Activated CD8-positive, alpha-beta memory T cell treated with anti-CD3 and anti-CD28 coated beads for 1 hour (primary cell): Measurements from ENCODE around the gene KRTAP29-1.
"Not testable (repeated sequence)": the region's sequence is repeated elsewhere in the genome, so short reads cannot be mapped to it uniquely, and the experiment has no call there.

ENCODE experiments used
- DNase-seq, 2 donors: peaks; one replicate each; pipeline ENCODE4 v3.0.0-alpha.2; 2020; ENCODE audit warnings: low read depth in 1 of 2; ENCODE audit errors: extremely low read depth in 1 of 2

Gene KRTAP29-1

GRCh38 chr17:41301204-41301790 is 1.4 kb downstream of the KRTAP29-1 start:
- no peak for DNase-seq

- no peak for DNase-seq
Observed at GRCh38 chr17:41298458-41299135, 4.1 kb downstream of the KRTAP29-1 start.

- no peak for DNase-seq
Observed at GRCh38 chr17:41296846-41297245, 5.8 kb downstream of the KRTAP29-1 start.

DNA sequence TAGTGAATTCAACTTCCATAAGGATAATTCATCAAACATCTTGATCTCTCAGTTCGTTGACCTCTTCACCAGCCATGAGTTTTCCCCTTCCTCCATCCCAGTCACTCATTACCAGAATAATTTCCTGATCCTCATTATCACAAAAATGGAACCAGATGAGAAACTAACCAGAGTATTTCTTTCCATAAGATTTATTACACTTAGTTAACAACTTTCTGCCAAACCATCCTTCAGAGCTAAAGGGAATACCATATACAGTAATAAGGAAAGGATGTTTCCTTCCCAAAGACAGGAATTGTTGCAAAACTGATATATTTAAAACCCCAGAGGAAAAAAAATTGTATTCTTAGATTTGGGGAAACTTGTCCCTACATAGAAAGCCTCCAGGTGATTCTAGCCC is 8.6 kb downstream of the KRTAP29-1 start:
- DNase-seq, result no peak

DNA sequence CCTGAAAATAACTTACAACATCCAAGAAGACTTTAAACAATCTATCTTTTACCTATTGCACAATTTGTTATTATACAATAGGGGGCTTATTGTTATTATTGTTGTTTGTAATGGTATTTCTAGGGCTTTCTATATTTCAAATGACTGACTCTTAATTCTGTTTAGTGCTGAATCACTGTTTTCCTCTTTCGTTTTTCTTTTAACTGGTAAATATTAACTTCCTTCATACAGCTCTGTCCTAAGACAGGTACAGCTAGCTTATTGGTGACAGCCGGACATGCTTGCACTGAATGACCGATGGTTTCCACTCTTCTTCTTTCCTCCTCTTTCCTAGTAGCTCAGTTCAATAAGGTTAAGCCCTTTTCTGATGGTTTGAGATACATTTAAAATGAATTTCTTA is 15.6 kb downstream of the KRTAP29-1 start:
- no peak for DNase-seq

DNA sequence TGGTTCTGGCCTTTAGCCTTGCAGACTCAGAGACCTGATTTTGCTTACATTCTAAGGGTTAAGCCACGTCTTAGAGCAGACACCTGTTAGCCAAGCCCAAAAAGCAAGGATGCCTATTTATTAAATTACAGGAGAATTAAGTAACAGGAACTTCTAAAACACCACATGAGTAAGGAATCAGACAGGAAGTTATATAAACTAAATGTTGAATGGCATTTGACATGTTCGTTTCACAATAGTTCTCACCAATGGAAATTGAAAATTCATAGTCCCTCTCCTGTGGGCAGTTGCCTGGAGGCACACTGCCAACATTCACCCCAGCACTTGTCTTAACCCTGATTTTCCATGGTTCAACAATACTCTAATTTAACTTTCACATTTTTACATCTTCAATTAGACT is 18.1 kb downstream of the KRTAP29-1 start:
- no peak for DNase-seq

DNA sequence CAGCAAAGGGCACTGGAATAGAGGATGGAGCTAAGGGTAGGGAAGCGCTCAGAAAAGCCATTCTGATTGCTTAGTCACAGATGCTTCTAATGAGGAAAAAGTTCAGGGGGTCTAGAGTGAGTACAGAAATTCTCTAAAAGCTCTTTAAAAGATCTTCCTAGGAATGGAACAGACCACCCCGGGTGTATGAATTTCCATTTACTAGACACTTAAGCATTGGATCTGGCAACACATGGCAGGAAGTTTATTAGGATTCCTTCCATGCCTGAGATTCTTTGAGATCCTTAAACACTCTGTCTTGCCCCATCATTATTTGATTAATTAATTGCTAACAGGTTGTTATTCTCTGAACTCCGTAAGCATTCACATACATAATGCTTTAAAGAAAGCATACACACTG is 18.6 kb downstream of the KRTAP29-1 start:
- DNase-seq, result no peak

DNA sequence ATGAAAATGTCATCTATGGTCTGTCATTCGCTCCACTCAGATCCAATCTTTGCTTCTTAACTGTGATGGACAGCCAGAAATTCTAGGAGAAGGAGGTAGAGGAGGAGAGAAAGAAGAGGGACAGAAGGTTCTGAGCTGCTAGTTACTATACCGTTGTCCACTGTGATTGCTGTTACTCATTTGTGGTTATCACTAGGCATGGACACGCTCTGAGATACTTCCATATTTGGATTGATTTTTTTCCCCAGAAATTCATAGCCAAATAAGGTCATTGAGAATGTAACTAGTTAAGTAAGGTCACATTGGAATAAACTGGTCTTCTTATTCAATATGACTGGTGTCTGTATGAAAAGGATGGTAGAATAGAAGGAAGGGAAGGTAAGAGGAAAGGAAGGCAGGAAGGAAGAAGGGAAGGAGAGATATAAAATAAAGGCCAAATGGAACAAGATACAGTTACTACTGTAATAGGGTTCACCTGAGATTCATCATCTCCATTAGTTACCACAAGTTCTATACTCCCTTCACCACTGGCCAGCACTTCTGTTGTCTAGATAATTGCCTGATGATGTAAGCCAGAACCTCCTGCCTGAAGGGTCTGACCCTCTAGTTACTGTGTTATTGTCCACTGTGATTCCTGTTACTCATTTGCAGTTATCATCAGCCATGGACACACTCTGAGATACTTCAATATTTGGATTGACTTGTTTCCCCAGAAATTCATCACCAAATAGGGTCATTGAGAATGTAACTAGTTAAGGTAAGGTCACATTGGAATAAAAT is 24.3 kb downstream of the KRTAP29-1 start:
- no peak for DNase-seq

DNA sequence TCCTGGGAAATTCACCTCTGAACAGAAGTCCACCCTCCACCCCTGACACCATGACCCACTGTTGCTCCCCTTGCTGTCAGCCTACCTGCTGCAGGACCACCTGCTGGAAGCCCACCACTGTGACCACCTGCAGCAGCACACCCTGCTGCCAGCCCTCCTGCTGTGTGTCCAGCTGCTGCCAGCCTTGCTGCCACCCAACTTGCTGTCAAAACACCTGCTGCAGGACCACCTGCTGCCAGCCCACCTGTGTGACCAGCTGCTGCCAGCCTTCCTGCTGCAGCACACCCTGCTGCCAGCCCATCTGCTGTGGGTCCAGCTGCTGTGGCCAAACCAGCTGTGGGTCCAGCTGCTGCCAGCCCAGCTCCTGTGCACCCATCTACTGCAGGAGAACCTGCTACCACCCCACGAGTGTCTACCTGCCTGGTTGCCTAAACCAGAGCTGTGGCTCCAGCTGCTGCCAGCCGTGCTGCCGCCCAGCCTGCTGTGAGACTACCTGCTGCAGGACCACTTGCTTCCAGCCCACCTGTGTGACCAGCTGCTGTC is 26.9 kb downstream of the KRTAP29-1 start, which contains the start of gene KRTAP9-7:
TSS of gene KRTAP9-7 (plus strand) at position 51 of the 543 bp plus-strand sequence. CDS start at position 51, 0 bp downstream.
- not testable (repeated sequence) for DNase-seq

- DNase-seq, result no peak
Observed at GRCh38 chr17:41271858-41272257, 30.8 kb downstream of the KRTAP29-1 start.

GRCh38 chr17:41271323-41271722 is 31.3 kb downstream of the KRTAP29-1 start:
- not testable (repeated sequence) for DNase-seq

- DNase-seq, result no peak
Observed at GRCh38 chr17:41267711-41268110, 34.9 kb downstream of the KRTAP29-1 start.

DNA sequence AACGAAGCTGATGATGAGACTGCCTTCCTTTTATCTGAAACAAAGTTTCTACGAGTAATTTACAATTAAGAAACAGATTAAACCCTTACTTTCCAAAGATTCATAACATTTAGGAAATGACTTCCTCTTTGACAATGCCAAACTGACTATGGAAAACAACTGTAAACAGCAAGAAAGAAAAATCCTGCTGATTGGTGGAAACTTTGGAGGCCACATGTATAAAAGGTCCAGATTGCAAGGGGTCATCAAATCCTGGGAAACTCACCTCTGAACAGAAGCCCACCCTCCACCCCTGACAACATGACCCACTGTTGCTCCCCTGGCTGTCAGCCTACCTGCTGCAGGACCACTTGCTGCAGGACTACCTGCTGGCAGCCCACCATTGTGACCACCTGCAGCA is 37.6 kb downstream of the KRTAP29-1 start, which contains the start of gene KRTAP9-6:
TSS of gene KRTAP9-6 (plus strand) at position 301 of the 400 bp plus-strand sequence. CDS start at position 301, 0 bp downstream.
- no peak for DNase-seq

GRCh38 chr17:41264599-41264998 is 38.1 kb downstream of the KRTAP29-1 start:
- DNase-seq, result no peak

- DNase-seq, result no peak
Observed at GRCh38 chr17:41263212-41263611, 39.4 kb downstream of the KRTAP29-1 start.

DNA sequence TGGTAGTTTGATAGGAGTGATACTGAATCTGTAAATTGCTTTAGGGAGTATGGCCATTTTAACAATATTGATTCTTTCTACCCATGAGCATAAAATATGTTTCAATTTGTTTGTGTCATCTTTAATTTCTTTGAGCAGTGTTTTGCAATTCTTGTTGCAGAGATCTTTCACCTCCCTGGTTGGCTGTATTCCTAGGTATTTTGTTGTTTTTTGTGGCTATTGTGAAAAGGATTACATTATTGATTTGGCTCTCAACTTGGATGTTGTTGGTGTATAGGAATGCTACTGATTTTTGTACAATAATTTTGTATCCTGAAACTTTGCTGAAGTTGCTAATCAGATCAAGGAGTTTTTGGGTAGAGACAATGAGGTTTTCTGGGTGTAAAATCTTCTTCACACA is 44.2 kb downstream of the KRTAP29-1 start:
- no peak for DNase-seq

DNA sequence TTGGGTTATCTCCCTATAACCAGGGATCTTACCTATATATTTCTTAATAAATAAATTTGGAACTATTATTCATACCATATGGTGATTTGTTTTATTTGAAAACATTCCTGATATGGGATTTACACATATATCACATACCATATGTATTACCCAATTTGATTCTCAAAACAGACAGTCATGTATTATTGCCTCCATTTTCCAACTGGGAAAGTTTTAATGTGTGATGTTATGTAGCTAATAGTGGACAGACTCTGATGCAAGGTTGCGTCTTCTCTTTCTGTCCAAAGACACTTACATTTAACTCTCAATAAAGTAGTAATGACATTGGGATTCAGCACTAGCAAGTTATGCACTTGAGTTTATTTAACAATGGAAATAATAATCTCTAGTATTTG is 46.4 kb downstream of the KRTAP29-1 start:
- DNase-seq, result no peak

- DNase-seq, result not testable (repeated sequence)
Observed at GRCh38 chr17:41255381-41256290, 47.0 kb downstream of the KRTAP29-1 start, which contains the start of gene KRTAP9-9. TSS of gene KRTAP9-9 (plus strand) at chr17:41255384.

DNA sequence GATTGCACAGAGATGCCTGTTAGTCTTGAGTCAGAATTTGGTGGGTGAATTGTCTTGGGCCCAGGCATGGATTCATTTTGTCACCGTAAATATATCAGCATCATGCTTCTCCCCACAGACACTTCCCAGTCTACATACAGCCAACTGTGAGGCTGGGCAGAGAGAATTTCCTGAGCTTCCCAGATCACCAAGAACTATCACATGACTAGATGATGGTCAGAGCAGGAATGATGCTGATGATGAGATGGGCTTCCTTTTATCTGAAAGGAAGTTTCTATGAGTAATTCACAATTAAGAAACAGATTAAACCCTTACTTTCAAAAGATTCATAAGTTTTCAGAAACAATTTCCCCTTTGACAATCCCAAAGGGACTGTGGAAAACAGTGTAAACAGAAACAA is 47.8 kb downstream of the KRTAP29-1 start:
- no peak for DNase-seq
